NCI-H748 (cell line): ENCODE measurements around the gene SLC25A38.
"Not testable (repeated sequence)": the region's sequence is repeated elsewhere in the genome, so short reads cannot be mapped to it uniquely, and the experiment has no call there.

Experiments used
- DNase-seq: peaks from one replicate; lab custom pipeline; 2025; ENCODE audit not compliant: unreplicated experiment; lab: John Stamatoyannopoulos, UW

SLC25A38 gene, protein sequence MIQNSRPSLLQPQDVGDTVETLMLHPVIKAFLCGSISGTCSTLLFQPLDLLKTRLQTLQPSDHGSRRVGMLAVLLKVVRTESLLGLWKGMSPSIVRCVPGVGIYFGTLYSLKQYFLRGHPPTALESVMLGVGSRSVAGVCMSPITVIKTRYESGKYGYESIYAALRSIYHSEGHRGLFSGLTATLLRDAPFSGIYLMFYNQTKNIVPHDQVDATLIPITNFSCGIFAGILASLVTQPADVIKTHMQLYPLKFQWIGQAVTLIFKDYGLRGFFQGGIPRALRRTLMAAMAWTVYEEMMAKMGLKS

DNA sequence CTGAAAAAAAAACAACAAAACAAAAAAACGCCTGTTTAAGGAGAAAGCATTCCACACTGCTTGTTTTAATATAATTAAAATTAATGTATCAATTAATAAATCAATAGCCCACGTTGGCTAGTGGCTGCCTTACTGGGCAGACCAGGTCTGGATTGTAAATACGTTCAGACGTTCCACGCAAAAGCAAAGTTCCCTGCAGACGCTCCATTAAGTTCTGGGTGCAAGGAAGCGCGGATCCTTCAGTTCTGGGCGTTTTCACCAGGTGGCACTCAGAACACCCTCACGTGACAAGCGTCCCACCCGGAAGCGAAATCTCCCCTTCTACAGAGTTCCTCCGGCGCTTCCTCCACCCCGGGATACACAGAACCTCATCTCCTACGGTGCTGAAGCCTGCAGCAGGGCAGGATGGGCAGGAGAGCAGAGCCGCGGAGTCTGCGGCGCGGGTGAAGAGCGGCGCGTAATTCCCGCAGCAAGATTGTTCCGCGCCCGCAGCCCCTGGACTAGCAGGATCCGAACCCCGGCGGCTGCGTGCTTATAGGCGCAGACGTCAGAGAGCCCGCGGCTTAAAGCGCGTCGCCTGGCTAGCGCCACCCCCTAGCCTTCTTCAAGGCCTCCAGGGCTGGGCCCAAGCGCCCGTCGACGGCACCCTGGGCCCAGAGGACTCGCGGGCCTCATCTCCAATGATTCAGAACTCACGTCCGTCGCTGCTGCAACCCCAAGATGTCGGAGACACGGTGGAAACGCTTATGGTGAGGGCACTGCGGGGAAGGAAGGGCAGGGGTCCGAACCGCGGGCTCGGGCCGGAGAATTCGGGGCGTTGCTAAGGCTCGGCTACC is at the start of gene SLC25A38:
Gene SLC25A38 (plus strand): TSS at position 326 of the 836 bp plus-strand sequence. CDS start 355 bp downstream, at position 681.
- DNase-seq: no peak

DNA sequence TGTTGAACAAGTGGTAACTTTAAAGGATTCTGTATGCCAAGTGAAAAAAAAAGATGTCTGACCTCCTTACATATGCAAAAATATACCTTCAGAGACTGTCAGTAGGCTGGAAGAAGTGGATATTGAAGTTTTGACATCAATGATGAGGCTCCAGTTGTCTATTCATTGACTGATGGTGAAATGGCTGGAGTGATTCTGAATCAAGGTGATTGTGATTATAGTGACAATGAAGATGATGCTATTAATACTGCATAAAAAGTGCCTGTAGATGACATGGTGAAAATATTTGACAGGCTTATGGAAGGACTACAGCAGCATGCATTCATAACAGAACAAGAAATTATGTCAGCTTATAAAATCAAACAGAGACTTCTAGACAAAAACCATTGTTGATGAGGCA is 49.6 kb upstream of the SLC25A38 start:
- DNase-seq: no peak

DNA sequence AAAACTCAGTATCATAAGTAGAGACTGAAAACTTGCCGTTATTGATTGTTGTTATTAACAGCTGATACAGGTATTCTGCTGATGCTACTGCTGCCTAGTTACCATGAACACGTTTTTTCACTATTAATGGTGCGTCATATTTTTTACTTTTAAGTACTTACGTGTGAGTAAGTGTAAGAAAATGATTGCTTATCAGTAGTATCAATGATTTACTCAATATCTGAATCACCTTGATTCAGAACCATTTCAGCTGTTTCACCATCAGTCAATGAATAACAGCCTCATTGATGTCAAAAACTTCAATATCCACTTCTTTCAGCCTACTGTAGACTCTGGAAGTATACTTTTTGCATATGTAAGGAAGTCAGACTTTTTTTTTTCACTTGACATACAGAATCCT is 49.0 kb upstream of the SLC25A38 start:
- DNase-seq: no peak

DNA sequence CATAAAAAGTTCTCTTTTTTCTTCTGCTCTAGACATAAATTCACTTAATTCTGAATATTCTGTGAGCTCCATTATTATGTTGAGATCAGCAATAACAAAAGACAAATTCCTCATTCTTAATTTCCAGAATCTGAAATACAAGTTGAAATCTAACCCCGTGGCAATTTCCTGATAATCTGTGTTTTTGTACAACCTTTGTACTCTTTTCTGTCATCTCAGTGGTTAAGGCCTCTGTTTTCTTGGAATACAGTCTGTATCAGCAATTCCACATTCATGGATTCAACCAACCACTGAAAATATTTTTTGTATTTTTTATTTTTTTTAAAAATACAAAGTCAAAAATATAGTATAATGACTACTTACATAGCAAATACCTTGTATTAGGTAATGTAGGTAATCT is 45.0 kb upstream of the SLC25A38 start:
- no peak for DNase-seq

DNA sequence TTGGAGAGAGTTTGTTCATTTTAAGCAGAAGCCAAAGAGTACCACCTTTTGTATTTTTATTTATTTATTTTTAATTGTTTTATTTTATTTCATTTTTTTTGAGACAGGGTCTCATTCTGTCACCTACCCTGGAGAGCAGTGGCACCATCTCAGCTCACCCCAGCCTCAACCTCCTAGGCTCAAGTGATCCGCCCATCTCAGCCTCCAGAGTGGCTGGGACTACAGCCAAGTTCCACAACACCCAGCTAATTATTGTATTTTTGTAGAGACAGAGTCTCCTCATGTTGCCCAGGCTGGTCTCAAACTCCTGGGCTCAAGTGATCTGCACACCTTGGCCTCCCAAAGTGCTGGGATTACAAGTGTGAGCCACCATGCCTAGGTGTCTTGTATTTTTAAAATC is 44.1 kb upstream of the SLC25A38 start:
- no peak for DNase-seq

DNA sequence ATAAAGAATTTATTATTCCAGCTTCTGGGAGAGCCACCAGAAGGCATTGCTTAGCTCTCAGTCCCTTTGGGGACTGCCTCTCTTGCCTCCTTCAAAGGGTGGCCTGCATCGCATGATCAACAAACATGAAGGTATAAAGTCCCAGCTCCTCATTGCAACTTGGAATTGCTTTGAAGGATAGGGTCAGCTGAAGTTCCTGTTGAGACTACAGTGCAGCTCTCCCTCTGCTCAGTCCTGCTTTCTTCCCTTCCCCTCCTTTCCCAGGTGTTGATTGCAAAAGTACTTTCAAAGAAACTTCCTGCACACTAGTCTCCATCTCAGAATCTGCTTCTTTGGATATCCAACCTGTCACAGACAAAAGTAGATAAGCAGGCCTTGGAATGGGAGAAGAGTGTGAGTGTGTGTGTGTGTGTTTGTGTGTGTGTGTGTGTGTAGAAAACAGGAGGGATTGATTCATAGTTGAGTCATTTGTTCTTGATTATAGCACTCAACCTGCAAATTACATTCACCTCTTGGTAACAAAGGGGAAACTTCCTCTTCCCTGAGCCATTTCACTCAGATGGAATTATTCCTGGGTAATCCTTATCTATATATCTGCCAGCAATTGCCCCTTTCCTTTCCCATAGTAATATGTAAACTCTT is 40.0 kb upstream of the SLC25A38 start:
- no peak for DNase-seq

DNA sequence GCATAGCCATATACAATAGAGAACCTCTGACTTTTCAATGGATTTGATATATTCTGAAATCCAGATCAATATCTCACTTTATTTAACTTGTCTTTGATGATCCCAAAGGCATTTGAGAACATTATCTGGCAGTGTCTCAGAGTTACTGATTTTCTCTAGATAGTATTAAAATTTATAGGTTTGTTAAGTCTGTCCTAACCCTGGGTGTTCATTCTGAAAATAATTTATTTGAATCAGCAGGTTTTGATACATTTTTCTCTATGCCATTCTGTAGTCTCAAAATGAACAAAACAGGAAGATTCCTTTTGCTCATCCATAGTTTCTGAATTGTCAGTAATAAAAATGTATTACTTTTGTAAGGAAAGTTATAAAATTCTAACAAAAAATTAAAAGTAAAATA is 39.4 kb upstream of the SLC25A38 start:
- no peak for DNase-seq

DNA sequence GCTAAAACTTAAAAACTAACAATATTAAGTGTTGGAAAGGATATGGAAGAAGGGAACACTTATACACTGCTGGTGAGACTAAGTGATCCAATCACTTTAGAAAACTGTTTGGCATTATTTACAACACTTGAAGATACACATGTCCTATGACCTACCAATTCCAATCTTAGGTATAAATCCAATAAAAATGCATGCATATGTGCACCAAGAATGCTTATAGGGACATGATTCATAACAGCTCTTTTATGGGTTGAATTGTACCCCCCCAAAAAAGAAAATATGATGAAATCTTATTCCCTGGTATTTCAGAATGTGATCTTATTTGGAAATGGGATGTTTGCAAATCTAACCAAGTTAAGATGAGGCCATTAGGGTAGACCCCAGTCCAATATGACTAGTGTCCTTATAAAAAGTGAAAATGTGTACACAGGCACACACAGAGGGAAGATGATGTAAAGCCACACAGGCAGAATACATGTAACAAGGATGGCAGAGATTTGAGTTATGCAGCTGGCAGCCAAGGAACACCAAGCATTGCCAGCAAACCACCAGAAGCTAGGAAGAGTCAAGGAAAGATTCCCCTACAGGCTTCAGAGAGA is 38.3 kb upstream of the SLC25A38 start:
- DNase-seq: no peak

DNA sequence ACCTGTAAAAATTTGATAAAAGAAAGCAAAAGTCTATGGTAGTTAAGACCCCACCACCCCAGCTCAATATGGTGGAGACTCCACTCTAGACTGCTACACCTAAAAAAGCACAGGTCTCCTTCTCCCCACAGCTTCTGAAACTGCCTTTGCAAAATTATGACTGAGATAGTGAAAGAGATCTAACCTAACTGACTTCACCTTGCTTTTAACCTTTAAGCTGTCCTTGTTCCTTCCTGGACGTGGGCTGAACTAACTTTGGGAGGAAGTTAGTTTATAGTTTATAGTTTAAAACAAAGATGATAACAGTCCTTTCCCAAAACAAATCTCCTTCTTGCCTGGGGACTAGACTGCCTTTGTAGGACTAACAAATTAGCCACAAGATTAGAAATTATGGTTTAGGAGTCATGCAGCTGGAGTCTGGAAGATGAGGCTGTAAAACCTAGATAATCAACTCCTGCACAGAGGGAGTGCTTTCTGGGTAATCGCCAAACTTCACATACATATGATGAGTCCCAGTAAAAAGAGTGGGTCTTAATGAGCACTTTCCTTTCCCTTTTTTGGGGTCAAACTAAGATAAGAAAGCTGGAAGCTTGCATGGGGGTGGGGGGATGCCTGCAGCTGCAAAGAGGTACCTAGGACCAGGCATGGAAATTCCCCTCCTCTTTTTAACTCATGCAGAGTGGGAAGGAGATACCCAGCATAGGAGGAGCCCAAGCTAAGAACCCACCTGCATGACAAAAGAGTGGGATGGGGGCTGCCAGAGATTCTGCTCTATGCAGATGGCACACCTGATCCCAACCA is 36.2 kb upstream of the SLC25A38 start:
- no peak for DNase-seq

DNA sequence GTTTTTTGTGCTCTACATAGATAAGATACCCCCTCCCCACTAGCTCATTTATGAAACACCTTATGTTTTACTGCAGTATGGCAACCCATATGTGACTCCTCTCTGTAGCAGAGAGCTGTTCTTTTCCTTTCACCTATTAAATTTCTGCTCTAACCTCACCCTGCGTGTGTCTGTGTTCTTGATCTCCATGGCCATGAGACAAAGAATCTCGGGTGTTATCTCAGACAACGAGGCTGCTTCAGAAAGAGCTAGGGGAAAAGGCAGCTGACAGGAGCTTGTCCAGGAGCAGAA is 35.6 kb upstream of the SLC25A38 start:
- no peak for DNase-seq

DNA sequence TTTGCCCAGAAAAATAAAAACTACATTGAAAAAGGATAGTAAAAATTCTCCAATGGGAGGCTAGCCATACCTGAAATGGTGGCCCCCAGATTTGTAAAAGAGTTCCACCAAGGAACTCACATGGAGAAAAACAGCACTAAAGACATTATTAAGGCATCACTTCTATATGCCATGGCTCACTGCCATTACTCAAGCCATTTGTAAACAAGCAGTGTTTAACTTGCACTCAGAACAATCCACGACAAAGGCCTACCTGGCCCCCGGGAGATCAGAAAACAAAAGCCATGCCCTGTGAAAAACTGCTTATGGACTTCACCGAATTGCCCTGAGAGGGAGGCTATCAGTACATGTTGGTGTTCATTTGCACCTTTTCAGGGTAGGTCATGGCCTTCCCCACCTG is 34.1 kb upstream of the SLC25A38 start:
- DNase-seq: peak; percentile 78

DNA sequence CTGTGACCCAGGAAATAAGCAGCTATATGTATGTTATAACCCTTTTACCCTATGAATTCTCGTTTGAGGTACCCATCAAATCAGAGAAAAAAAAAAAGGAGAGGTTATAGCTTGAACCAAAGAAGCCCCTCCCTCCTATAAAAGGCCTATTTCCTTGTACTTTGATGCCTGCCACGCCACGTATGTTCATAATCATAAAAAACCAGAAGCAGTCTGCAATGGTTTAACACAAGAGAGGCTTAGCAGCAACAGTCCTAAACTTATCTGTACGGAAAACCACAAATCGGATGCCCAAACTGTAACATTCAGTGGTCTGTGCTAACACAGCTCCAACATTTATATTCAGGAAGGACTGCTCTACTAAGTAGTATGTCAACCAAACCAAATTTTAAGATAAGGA is 32.5 kb upstream of the SLC25A38 start:
- DNase-seq: no peak

DNA sequence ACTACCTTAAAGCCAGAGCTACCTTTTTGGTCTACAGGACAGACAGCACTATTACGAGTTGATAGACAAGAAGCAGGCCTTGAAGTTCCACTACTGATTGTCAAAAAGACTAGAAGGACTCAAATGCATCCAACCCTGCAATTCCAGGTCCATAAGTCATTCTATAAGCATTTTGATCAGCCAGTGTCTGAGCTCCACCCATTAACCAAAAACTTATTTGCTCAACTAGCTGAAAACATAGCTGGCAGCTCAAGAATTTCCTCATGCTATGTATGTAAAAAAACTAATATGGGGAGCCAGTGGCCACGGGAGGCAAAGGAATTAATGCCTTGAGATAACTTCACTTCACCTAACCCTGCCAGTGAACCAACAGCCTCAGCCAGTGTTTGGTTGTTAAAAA is 32.0 kb upstream of the SLC25A38 start:
- DNase-seq: not testable (repeated sequence)

DNA sequence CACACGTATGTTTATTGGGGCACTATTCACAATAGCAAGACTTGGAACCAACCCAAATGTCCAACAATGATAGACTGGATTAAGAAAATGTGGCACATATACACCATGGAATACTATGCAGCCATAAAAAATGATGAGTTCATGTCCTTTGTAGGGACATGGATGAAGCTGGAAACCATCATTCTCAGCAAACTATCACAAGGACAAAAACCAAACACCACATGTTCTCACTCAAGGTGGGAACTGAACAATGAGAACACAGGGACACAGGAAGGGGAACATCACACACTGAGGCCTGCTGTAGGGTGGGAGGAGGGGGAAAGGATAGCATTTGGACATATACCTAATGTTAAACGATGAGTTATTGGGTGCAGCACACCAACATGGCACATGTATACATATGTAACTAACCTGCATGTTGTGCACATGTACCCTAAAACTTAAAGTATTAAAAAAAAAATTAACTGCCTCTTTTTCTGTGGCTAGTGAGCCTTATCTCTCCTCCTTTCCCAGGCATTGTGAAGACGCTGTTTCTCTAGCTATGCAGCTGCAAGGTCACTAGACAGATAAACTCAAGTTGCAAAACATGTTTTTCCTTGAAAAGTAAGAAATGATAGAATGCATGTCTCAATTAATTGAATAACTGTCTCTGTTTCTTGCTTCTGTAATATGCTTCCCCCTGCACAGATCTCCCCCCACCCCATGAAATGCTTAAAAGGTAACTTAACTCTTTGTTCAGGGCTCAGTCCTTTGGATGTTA is 29.8 kb upstream of the SLC25A38 start:
- not testable (repeated sequence) for DNase-seq

DNA sequence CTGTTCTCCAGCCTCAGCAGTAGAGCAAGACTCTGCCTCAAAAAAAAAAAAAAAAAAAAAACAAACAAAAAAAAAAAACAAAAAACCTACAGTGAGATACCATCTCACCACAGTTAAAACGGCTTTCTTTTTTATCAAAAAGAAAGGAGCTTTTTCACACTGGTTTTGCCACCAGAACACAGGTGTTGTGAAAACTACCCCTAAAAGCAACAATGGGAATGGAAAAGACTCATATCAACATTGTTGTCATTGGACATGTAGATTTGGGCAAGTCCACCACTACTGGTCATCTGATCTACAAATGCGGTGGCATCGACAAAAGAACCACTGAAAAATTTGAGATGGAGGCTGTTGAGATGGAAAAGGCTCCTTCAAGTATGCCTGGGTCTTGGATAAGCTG is 24.8 kb upstream of the SLC25A38 start:
- no peak for DNase-seq

DNA sequence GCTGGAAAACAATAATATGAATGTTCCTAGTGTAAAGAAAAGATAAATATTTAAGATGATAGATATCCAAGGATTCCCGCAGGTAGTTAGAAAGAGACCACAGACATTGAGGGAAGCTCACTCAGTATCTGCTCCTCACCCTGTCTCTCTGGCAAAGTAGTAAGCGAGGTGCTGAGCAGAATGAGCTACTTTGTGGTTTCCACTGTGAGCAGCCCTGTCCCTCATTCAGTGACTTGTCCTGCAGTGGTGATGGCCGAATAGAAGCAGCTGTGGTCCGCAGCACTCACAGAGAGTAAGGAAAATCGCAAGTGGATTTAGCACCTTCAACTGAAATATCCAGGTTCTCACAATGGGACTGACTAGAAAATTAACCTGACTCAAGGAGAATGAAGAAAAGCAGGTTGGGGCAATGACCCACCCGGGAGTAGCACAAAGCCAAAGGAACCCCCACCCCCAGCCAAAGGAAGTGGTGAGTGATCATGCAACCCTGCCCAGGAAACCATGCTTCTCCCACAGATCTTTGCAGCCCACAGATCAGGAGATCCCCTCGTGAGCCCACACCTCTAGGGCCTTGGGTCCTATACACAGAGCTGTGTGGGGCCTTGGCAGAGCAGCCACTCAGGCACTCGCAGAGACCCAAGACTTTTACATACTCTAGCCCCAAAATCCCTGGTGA is 21.8 kb upstream of the SLC25A38 start:
- no peak for DNase-seq

DNA sequence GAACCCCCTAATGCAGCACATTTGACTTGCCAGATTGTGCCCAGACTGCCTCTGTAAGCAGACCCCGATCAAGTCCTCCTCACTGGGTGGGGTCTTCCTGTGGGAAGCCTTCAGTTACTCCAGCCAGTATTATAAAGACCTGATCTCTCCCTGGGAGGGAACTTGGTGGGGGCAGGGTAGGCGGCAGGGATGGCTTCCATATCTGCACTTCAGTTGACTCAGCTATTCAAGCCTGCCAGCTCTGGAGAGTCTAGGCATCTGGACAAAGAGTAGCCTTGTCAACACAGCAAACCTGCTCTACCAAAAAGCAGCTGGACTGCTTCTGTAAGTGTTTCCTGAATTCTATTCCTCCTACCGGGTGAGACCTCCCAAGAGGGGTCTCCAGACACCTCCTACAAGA is 21.0 kb upstream of the SLC25A38 start:
- peak; percentile 0 for DNase-seq

DNA sequence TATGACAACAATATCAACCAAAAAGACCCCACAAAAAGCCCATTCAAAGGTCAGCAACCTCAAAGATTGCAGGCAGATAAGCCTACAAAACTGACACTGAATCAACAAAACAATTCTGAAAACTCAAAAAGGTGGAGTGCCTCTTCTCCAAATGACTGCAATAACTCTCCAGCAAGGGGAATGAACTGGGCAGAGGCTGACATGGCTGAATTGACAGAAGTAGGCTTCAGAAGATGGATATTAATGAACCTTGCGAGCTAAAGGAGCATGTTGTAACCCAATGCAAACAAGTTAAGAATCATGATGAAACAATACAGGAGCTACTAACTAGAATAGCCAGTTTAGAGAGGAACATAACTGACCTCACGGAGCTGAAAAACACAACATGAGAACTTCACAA is 20.4 kb upstream of the SLC25A38 start:
- DNase-seq: no peak

DNA sequence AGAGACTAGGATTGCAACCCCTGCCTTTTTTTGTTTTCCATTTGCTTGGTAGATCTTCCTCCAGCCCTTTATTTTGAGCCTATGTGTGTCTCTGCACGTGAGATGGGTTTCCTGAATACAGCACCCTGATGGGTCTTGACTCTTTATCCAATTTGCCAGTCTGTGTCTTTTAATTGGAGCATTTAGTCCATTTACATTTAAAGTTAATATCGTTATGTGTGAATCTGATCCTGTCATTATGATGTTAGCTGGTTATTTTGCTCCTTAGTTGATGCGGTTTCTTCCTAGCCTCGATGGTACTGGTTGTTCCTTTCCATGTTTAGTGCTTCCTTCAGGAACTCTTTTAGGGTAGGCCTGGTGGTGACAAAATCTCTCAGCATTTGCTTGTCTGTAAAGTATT is 12.7 kb upstream of the SLC25A38 start:
- DNase-seq: not testable (repeated sequence)

DNA sequence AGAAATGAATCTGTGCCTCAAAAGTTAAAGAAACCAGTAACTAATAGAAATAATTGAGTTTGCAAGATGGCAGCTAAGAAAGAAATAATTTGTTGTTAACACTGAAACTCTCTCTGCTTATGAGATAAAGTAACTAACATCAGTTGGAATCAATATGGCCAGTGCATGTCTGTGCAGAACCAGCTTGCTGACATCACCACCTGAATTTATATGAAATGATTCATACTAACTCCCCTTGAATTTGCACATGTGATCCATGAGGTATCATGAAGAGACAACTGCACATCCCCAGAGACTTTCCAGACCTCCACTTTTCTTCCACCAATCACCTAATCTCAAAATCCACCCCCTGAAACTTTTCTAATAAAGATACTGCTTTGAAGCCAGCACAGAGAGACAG is 10.3 kb upstream of the SLC25A38 start:
- no peak for DNase-seq
